DOHH2 (cell line): ENCODE measurements around the gene GGT6.

ENCODE experiments used
- CTCF ChIP-seq: fragments of 200-600 bp; sonication (generic); IDR thresholded peaks from one replicate; pipeline ENCODE4 v1.5.1; 2014; ENCODE audit warnings: antibody characterized with exemption, mild to moderate bottlenecking, low read depth, low read length; ENCODE audit not compliant: poor library complexity, severe bottlenecking
- EZH2phosphoT487 ChIP-seq: fragments of 200-600 bp; sonication (generic); IDR thresholded peaks from 2 replicates; pipeline ENCODE4 v1.6.1; 2017; ENCODE audit warnings: borderline replicate concordance, mild to moderate bottlenecking, antibody characterized with exemption, low read length, moderate library complexity, mixed read lengths

GRCh38 chr17:4519361-4519788 is 41.0 kb downstream of the GGT6 start:
- TF ChIP-seq CTCF (no peak), EZH2phosphoT487 (no peak)
